K562 treated with DMSO at 1 percent for 4 hours (cell line): ENCODE data around the gene ZSWIM4. TPM values are rescaled to one million over a fixed set of nuclear protein-coding genes. Genes with fewer than 3 reads are reported as not detected.

ENCODE experiments used
- total RNA-seq: library from RNA; unstranded; fragments of 300-600 nt; gene quantifications from 2 replicates; pipeline ENCODE4 v1.2.3, GENCODE V29; 2022; ENCODE audit not compliant: insufficient read depth

The ZSWIM4 gene
- total RNA-seq, result 7.2 and 11.3 TPM in 2 replicates

DNA sequence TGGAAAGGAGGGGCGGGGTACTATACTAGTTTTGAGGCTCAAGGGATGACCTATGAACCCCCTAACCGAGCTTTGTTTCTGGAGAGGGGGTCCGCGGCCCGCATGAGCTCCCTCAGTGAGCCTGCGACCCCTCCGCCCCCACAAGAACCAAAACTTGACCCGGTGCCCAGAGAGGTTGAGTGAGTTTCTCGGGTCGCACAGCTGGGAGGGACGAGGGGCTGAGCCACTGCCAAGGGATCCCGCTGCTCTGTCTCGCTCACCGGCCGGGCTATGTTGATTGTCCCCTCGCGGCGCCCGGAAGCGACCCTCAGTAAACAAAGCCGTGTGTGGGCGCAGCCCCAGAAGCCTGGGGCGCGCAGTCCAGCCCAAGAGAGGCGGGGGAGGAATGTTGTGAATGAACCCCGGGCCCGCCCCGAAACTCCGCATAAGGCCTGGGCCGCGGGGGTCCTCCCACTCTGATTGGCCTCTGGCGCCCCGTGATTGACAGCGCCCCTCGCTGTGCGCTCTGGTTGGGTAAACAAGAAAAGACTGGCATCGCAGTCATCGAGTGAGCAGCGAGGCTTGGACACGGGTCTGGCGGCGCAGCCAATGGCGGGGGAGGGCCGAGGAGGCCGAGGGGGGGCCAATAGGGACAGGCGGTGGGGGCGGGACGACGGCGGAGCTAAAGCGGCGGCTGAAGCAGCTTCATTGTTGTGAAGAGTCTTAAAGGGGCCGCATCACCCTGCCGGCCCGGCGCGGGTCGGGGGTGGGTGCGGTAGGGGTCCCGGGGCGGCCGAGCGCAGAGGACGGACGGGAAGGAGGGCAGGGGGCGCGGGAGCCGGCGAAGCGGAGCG is at the start of gene ZSWIM4:
Gene ZSWIM4, plus strand, starts transcription at position 687 of the 833 bp plus-strand sequence. CDS start 206 bp downstream, outside the sequence.

DNA sequence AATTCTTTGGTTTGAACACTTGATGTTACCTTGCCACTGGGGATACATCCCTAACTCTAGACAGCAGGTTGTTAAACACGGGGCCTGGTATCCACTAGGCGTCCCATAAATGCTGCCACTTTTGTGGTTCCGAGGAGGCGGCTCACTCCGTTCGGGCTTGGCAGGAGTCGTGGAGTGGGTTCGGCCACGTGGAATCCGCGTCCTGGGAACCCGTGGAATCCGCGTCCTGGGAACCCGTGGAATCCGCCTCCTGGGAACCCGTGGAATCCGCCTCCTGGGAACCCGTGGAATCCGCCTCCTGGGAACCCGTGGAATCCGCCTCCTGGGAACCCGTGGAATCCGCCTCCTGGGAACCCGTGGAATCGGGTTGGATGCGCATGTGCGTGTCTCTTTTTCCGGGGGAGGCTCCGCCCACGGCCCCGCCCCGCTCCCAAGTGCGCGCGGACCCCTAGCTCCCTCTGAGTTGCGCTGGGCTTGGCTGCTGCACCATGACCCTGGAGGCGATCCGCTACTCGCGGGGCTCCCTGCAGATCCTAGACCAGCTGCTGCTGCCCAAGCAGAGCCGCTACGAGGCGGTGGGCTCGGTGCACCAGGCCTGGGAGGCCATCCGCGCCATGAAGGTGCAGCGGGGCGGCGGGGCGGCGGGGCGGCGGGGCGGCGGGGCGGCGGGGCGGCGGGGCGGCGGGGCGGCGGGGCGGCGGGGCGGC is 31.0 kb upstream of the ZSWIM4 start, which contains the start of gene MRI1:
Gene MRI1, plus strand, starts transcription at position 422 of the 707 bp plus-strand sequence. Its CDS starts 67 bp downstream, at position 489.

DNA sequence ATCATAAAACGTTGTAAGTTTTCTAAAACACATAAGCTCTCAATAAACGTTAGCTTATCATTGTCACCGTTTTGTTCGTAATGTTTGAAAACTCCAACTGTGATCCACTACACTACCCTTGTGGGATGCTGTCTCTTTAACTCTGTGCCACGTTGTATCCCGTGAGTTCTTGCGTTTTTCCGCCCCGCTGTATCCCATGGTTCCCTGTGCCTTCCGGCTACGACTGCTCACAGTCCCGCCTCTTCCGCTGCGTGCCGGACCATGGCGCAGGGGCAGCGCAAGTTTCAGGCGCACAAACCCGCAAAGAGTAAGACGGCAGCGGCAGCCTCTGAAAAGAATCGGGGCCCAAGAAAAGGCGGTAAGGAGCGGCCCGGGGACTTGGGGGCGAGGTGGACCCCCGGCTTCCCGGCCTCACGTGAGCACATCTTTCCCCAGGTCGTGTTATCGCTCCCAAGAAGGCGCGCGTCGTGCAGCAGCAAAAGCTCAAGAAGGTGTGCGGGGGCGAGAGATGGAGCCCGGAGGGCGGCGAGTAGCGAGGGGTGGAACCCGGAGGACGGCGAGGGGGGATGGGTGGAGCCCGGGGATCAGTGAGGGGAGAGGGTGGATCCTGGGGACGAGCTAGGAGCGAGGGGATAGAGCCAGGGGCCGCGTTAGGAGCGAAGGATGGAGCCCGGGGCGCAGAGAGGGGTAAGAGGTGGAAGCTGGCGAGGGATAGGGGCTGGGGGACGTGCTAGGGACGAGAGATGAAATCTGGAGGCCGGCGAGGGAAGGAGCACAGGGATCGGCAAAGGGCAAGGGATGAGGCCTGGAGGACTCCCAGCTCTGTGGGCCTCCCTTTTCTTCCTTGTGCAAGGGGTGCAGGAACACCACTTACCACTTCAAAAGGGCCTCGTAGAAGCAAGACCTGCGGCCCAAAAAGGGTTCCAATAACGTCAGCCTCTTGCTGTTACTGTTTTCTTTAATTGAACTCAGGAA is 20.7 kb upstream of the ZSWIM4 start, which contains the start of gene C19orf53:
Gene C19orf53, plus strand, starts transcription at position 240 of the 975 bp plus-strand sequence. Its CDS starts 22 bp downstream, at position 262.

DNA sequence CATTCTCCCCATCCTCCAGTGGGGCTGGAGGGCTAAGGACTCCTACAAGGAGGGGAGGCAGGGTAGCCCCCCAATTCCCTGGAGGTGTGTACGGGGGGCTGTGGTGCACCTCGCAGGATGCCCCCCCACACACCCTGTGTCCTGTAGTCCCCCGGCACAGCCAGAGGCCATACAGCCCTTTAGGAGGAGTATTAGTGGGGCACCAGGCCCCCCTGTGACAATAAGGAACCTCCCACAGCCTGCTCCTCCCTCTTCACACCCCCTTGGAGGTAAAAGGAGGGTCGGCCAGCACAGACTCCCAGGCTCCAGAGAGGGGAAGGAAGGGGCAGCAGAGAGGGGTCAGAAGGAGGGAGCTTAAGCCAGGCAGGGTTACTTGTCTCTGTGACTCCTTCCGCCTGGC is 81.6 kb downstream of the ZSWIM4 start, which contains the start of gene NANOS3:
Gene NANOS3, plus strand, starts transcription at position 301 of the 400 bp plus-strand sequence. CDS start 115 bp downstream, outside the sequence.

Other genes starting within 250 kb of the ZSWIM4 start
- 24.1 and 34.3 TPM in 2 replicates for gene MRI1, start 30.9 kb upstream of the ZSWIM4 start, total RNA-seq
- gene C19orf53, start 21.0 kb upstream of the ZSWIM4 start, total RNA-seq, result 122 and 125 TPM in 2 replicates
- gene NANOS3, start 81.7 kb downstream of the ZSWIM4 start, total RNA-seq, result not detected in 2 replicates
- gene BRME1, start 110.7 kb downstream of the ZSWIM4 start, total RNA-seq, result 6.6 and 9.7 TPM in 2 replicates
- gene CC2D1A, start 110.8 kb downstream of the ZSWIM4 start, total RNA-seq, result 26.0 and 35.1 TPM in 2 replicates
- 0.74 and 2.7 TPM in 2 replicates for gene PODNL1, start 143.0 kb downstream of the ZSWIM4 start, total RNA-seq
- 54.7 and 55.8 TPM in 2 replicates for gene DCAF15, start 157.1 kb downstream of the ZSWIM4 start, total RNA-seq
- gene RFX1, start 210.9 kb downstream of the ZSWIM4 start, total RNA-seq, result 7.1 and 24.9 TPM in 2 replicates
- not detected in 2 replicates for gene RLN3, start 232.7 kb downstream of the ZSWIM4 start, total RNA-seq
- 19.2 and 23.6 TPM in 2 replicates for gene IL27RA, start 236.3 kb downstream of the ZSWIM4 start, total RNA-seq